ENCODE results near the gene PRAMEF2. TPM values are rescaled to one million over a fixed set of nuclear protein-coding genes. Genes with fewer than 3 reads are reported as not detected.
"Not testable (repeated sequence)": the region's sequence is repeated elsewhere in the genome, so short reads cannot be mapped to it uniquely, and the experiment has no call there.

Gene PRAMEF2
- not detected for total RNA-seq

GRCh38 chr1:12856786-12857185 is at the start of gene PRAMEF2:
TSS of gene PRAMEF2 (plus strand) at chr1:12857086. CDS start at chr1:12859010, 1,924 bp downstream.
- DNase-seq, result not testable (repeated sequence)

GRCh38 chr1:12809933-12810332 is 47.0 kb upstream of the PRAMEF2 start:
- DNase-seq, result no peak

DNA sequence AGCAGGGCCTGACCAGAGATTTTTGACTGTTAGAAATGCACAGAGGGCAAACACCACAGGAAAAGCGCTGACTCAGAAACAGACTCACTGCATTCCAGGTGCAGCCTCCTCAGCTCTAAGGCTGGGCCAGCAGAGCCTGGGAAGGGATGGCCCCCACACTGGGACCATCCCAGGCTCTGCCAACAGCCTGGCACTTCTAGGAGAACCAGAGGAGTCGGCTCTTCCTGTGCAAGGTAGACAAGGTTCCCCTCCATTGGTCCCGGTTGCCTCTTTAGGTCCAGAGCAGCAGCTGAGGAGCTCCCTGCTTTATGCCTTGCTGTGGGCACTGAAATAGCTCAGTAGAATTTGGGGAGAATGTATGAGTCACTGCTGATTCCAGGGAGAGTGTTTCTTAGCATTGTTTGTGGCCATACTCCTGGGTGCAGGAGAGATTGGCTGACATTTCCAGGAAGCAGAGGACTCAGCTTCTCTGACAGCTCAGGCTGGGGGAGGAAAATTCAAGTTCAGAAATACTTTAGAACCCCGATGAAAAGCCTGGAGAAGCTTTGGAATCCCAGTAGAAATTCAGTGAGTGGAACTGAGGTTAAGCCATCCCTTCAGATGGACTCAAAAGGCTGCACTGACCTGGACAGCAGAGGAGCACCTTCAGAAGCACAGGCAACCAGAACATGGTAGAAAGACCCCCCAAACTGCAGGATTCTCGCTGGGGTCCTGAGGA is 46.0 kb upstream of the PRAMEF2 start:
- no peak for DNase-seq

DNA sequence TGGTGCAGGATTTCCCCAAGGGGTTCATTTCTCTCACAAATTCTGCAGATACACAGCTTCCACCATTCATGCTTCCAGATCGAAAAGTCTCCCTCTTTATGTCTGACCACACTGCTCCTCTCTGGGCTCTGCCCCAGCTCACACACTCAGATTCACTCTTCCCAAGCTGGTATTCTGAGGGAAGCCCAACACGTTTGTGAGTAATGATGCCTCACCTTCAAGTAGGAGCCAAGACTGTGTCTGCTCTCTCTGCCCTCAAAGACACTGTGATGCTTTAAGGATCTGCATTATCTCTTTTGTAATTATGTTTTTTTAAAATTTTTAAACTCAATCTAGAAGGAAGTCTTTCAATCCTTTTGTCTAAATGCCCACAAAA is 45.5 kb upstream of the PRAMEF2 start:
- DNase-seq, result no peak

DNA sequence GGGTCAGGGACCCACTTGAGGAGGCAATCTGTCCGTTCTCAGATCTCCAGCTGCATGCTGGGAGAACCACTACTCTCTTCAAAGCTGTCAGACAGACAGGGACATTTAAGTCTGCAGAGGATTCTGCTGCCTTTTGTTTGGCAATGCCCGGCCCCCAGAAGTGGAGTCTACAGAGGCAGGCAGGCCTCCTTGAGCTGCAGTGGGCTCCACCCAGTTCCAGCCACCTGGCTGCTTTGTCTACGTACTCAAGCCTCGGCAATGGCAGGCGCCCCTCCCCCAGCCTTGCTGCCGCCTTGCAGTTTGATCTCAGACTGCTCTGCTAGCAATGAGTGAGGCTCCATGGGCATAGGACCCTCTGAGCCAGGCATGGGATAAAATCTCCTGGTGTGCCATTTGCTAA is 37.8 kb upstream of the PRAMEF2 start:
- not testable (repeated sequence) for DNase-seq

DNA sequence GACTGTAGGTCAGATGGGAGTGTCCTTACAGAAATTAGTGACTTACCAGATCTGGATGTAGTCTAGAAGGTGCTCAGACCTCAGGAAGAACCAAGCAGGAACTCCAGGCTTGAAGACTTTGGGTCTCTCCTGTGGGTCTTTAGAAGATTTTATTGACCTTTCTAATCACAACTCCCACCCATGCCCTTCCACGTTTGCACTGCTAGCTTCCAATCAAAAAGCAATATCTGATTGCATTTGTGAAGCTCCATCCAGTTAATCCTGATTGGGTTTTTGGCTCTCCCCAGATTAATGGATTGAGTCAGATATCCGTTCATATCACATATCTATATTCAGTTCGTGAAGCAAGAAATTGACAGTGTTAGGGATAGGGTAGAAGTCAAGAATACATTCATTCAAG is 25.6 kb upstream of the PRAMEF2 start, which contains the start of gene PRAMEF11:
PRAMEF11 (minus strand) TSS at position 101 of the 400 bp plus-strand sequence. CDS start 2,621 bp downstream, outside the sequence.
- DNase-seq, result not testable (repeated sequence)

DNA sequence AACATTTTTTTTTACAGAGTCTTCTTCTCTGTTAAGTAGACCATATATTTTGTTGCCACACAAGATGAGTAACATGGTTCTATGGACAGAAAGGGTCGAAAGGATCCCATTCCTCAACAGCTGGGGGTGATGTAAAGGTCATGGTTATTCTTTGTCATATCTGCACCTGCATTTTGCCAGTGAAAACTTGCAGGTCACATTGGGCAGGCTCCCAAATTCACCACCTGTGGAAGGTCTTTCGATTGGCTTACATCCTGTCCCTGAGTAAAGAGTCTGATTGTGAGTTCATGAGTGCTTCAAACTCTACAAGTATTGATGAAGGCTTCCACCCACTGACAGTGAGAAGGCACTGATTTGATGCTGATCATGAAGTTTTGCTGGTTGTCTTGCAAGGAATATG is 23.6 kb upstream of the PRAMEF2 start:
- DNase-seq, result not testable (repeated sequence)

DNA sequence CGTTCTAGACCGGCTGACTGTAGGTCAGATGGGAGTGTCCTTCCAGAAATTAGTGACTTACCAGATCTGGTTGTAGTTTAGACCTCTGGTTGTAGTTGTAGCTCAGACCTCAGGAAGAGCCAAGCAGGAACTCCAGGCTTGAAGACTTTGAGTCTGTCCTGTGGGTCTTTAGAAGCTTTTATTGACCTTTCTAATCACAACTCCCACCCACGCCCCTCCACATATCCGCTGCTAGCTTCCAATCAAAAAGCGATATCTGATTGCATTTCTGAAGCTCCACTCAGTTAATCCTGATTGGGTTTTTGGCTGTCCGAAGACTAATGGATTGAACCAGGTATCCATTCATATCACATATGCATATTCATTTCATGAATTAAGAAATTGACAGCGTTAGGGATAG is 8.3 kb upstream of the PRAMEF2 start, which contains the start of gene HNRNPCL1:
HNRNPCL1 (minus strand) TSS at position 101 of the 400 bp plus-strand sequence. CDS start 431 bp downstream, outside the sequence.
- DNase-seq, result not testable (repeated sequence)

- DNase-seq, result no peak
Observed at GRCh38 chr1:12851779-12852178, 5.1 kb upstream of the PRAMEF2 start.

DNA sequence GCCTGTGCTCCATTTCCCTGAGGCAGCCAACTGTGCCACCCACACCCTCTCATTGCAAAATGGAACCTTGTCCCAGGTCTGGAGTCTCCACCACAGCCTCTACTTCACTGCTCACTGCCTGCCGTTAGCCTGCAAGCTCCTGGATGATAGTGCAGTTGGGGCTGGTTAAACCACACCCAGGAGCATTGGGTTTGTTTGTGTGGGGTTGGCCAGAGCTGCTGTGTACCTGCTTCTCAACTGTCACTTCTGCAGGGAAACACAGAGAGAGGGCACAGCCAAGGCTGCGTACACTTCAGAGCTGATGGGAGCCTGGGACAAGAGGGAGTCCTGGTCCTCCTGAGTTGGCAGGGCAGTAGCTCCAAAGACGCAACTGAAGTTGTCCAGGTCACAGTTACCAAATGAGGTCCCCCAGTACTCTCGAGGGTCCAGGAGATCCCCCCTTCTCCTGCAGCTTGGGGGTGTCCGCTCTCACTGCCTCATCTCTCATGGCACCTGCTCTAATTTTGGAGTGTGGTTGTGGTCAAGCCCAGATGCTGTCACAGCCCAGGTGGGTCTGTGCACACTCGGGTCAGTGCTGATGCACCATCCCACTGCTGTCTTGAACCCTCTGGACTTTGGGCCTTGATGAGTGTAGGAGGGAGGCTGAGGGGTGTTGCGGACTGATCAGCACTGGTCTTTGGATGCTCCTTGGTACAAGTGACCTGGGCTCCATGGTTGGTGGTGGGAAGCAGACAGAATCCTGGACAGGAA is 6.4 kb downstream of the PRAMEF2 start:
- DNase-seq, result not testable (repeated sequence)

DNA sequence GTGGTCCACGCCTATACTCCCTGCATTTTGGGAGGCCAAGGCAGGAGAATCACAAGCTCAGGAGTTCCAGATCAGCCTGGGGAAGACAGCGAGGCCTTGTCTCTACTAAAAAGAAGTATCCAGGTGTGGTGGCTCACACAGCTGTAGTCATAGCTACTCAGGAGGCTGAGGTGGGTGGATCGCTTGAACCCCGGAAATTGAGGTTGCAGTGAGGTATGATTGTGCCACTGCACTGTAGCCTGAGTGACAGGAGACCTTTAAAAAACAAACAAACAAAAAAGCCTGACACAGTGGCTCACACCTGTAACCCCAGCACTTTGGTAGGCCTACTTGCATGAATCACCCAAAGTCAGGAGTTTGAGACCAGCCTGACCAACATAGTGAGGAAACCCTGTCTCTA is 21.6 kb downstream of the PRAMEF2 start:
- not testable (repeated sequence) for DNase-seq

GRCh38 chr1:12886101-12886500 is 29.2 kb downstream of the PRAMEF2 start, which contains the start of gene PRAMEF4:
TSS of gene PRAMEF4 (minus strand) at chr1:12886201. CDS start at chr1:12883394, 2,807 bp downstream.
- not testable (repeated sequence) for DNase-seq

DNA sequence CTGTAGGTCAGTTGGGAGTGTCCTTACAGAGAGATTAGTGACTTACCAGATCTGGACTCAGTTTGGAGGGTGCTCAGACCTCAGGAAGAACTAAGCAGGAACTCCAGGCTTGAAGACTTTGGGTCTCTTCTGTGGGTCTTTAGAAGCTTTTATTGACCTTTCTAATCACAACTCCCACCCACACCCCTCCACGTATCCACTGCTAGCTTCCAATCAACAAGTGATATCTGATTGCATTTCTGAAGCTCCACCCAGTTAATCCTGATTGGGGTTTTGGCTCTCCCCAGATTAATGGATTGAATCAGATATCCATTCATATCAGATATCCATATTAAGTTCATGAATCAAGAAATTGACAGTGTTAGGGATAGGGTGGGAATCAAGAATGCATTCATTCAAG is 41.3 kb downstream of the PRAMEF2 start, which contains the start of gene PRAMEF10:
PRAMEF10 (minus strand) TSS at position 101 of the 400 bp plus-strand sequence. CDS start 2,423 bp downstream, outside the sequence.
- not testable (repeated sequence) for DNase-seq

DNA sequence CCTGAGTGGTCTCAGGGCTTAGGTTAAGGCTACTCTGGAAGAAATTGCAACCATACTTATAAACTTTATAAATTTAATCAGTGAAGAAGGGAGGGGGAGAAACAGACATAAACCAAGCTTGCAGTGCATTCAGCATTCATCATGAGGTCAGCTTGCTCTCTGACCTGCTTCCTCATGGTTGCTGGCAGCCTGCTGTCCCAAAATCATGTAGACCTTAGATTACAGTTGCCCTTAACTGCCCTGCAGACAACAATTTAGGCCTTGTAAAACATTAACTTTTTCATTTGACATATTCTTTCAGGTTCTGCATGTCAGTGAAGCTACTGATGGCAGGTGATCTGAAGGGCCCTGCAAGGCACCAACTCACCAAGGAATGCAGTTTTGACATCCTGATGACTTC is 42.3 kb downstream of the PRAMEF2 start:
- not testable (repeated sequence) for DNase-seq

- DNase-seq, result not testable (repeated sequence)
Observed at GRCh38 chr1:12903793-12904572, 47.1 kb downstream of the PRAMEF2 start.

Other genes with a start within 250 kb of the PRAMEF2 start
- 30.7 TPM for gene DHRS3, start 238.9 kb upstream of the PRAMEF2 start, total RNA-seq
- gene AADACL4, start 213.0 kb upstream of the PRAMEF2 start, total RNA-seq, result not detected
- gene AADACL3, start 141.0 kb upstream of the PRAMEF2 start, total RNA-seq, result not detected
- not detected for gene CFAP107, start 110.9 kb upstream of the PRAMEF2 start, total RNA-seq
- not detected for gene PRAMEF12, start 83.3 kb upstream of the PRAMEF2 start, total RNA-seq
- gene PRAMEF1, start 65.7 kb upstream of the PRAMEF2 start, total RNA-seq, result not detected
- gene PRAMEF11, start 25.7 kb upstream of the PRAMEF2 start, total RNA-seq, result not detected
- gene HNRNPCL1, start 8.4 kb upstream of the PRAMEF2 start, total RNA-seq, result not detected
- gene PRAMEF4, start 29.1 kb downstream of the PRAMEF2 start, total RNA-seq, result not detected
- gene PRAMEF10, start 41.2 kb downstream of the PRAMEF2 start, total RNA-seq, result not detected
- not detected for gene PRAMEF7, start 59.5 kb downstream of the PRAMEF2 start, total RNA-seq
- not detected for gene PRAMEF6, start 90.5 kb downstream of the PRAMEF2 start, total RNA-seq
- not detected for gene PRAMEF27, start 199.5 kb downstream of the PRAMEF2 start, total RNA-seq
- not detected for gene HNRNPCL3, start 203.7 kb downstream of the PRAMEF2 start, total RNA-seq
- not detected for gene PRAMEF25, start 213.7 kb downstream of the PRAMEF2 start, total RNA-seq